SK-N-SH (cell line): ENCODE data around the gene ZBTB17. TPM values are rescaled to one million over a fixed set of nuclear protein-coding genes. Genes with fewer than 3 reads are reported as not detected.

Experiments
- CTCF ChIA-PET: fragments of 300-600, 350-600 bp; formaldehyde crosslinking; extraction: SDS; loops from one replicate; lab custom pipeline; 2021; lab: Yijun Ruan, JAX
- POLR2A ChIA-PET: fragments of 350-600 bp; sonication (Branson Sonifier 250); formaldehyde crosslinking; extraction: SDS; loops from one replicate; lab custom pipeline; 2020; ENCODE audit warnings: antibody characterized with exemption, inconsistent platforms; lab: Yijun Ruan, JAX
- DNase-seq: peaks from one replicate; pipeline ENCODE4 v3.0.0; 2012
- H2AFZ ChIP-seq: fragments of 200-600 bp; sonication (generic); 2 replicates; pipeline ENCODE4 v1.8.1; 2016; ENCODE audit warnings: antibody characterized with exemption, mild to moderate bottlenecking, low read depth
- H3F3A ChIP-seq: fragments of 200-600 bp; sonication (generic); replicated peaks from 2 replicates; pipeline ENCODE3; 2016; ENCODE audit warnings: antibody characterized with exemption, mild to moderate bottlenecking; ENCODE audit not compliant: insufficient read depth
- H3K27ac ChIP-seq, 2 experiments: fragments of 200-500 bp in 1 of 2; fragments of 200-600 bp in 1 of 2; sonication (Bioruptor generic) in 1 of 2; sonication (generic), shearing (Covaris generic) in 1 of 2; 2 replicates each; pipeline versions ENCODE4 v1.5.1 to v1.6.1; 2014 to 2016; ENCODE audit warnings: low read depth in 2 of 2, inconsistent platforms in 1 of 2, low read length in 1 of 2, mild to moderate bottlenecking in 1 of 2, mixed read lengths in 1 of 2
- H3K27me3 ChIP-seq: fragments of 200-600 bp; sonication (generic), shearing (Covaris generic); 2 replicates; pipeline ENCODE4 v1.6.1; 2016; ENCODE audit warnings: mixed run types; ENCODE audit not compliant: insufficient read depth
- H3K36me3 ChIP-seq, 2 experiments: fragments of 200-500 bp in 1 of 2; fragments of 200-600 bp in 1 of 2; sonication (Bioruptor generic) in 1 of 2; sonication (generic) in 1 of 2; replicated peaks in 1 of 2; 2 replicates each; pipeline versions ENCODE3 to v1.5.1; 2014 to 2016; ENCODE audit warnings: low read length in 1 of 2, mild to moderate bottlenecking in 1 of 2; ENCODE audit not compliant: insufficient read depth in 2 of 2, control insufficient read depth in 1 of 2
- H3K4me1 ChIP-seq, 2 experiments: fragments of 200-500 bp in 1 of 2; fragments of 200-600 bp in 1 of 2; sonication (Bioruptor generic) in 1 of 2; sonication (generic), shearing (Covaris generic) in 1 of 2; 2 replicates each; pipeline versions ENCODE4 v1.5.1 to v1.6.1; 2014 to 2016; ENCODE audit warnings: low read depth in 1 of 2, low read length in 1 of 2, mixed run types in 1 of 2; ENCODE audit not compliant: insufficient read depth in 2 of 2, control insufficient read depth in 1 of 2
- H3K4me2 ChIP-seq: fragments of 200-600 bp; sonication (generic), shearing (Covaris generic); 2 replicates; pipeline ENCODE4 v1.6.1; 2017; ENCODE audit warnings: mixed run types
- H3K4me3 ChIP-seq, 2 experiments: fragments of 200-500 bp in 1 of 2; fragments of 200-600 bp in 1 of 2; sonication (Bioruptor generic) in 1 of 2; sonication (generic), shearing (Covaris generic) in 1 of 2; 2 replicates each; pipeline versions ENCODE4 v1.5.1 to v1.8.1; 2014 to 2016; ENCODE audit warnings: low read depth in 2 of 2, inconsistent platforms in 1 of 2, low read length in 1 of 2, mild to moderate bottlenecking in 1 of 2, mixed read lengths in 1 of 2, moderate library complexity in 1 of 2
- H3K79me2 ChIP-seq: fragments of 200-600 bp; sonication (generic); 2 replicates; pipeline ENCODE4 v1.8.1; 2017; ENCODE audit warnings: mild to moderate bottlenecking; ENCODE audit not compliant: insufficient read depth
- H3K9ac ChIP-seq: fragments of 200-600 bp; sonication (generic); 2 replicates; pipeline ENCODE4 v1.6.1; 2017; ENCODE audit warnings: mixed run types
- H3K9me2 ChIP-seq: fragments of 200-600 bp; sonication (generic); 2 replicates; pipeline ENCODE4 v1.6.1; 2017; ENCODE audit warnings: mixed run types
- H3K9me3 ChIP-seq: fragments of 200-600 bp; sonication (generic); 2 replicates; pipeline ENCODE4 v1.6.1; 2017; ENCODE audit warnings: mixed run types, mild to moderate bottlenecking, moderate library complexity
- H4K20me1 ChIP-seq: fragments of 200-600 bp; sonication (generic); 2 replicates; pipeline ENCODE4 v1.6.1; 2017; ENCODE audit warnings: mild to moderate bottlenecking, mixed run types; ENCODE audit not compliant: insufficient read depth
- CHD2 ChIP-seq: fragments of 150-350 bp; IDR thresholded peaks from 2 replicates; pipeline ENCODE4 v1.6.1; 2018; ENCODE audit warnings: low read length; ENCODE audit not compliant: partially characterized antibody
- FOSL2 ChIP-seq: IDR thresholded peaks from 2 replicates; pipeline ENCODE4 v1.4.0; 2012; ENCODE audit warnings: low read depth, mild to moderate bottlenecking, moderate library complexity, borderline replicate concordance
- FOXM1 ChIP-seq: IDR thresholded peaks from 2 replicates; pipeline ENCODE4 v1.4.0; 2012; ENCODE audit warnings: low read depth, mild to moderate bottlenecking
- JUND ChIP-seq: IDR thresholded peaks from 2 replicates; pipeline ENCODE4 v1.4.0; 2012
- MEF2A ChIP-seq: IDR thresholded peaks from 2 replicates; pipeline ENCODE4 v1.4.0; 2012; ENCODE audit warnings: low read depth, borderline replicate concordance
- MXI1 ChIP-seq: IDR thresholded peaks from 2 replicates; pipeline ENCODE4 v1.6.1; 2012; ENCODE audit warnings: mild to moderate bottlenecking, low read depth, low read length, improper control_type of control experiment
- RXRA ChIP-seq: IDR thresholded peaks from 2 replicates; pipeline ENCODE4 v1.4.0; 2012; ENCODE audit warnings: low read depth, mild to moderate bottlenecking, borderline replicate concordance
- TEAD4 ChIP-seq: IDR thresholded peaks from 2 replicates; pipeline ENCODE4 v1.4.0; 2012; ENCODE audit warnings: mild to moderate bottlenecking, borderline replicate concordance; ENCODE audit not compliant: insufficient read depth
- YY1 ChIP-seq: IDR thresholded peaks from 2 replicates; pipeline ENCODE4 v1.4.0; 2012; ENCODE audit warnings: low read depth, mild to moderate bottlenecking
- WGBS: methylation state at CpG from one replicate; pipeline ENCODE4 v1.1.6; 2017; ENCODE audit warnings: low lambda C conversion rate; 5-methylcytosine and 5-hydroxymethylcytosine counted together
- polyA plus RNA-seq, 3 experiments: library from polyadenylated mRNA; depleted of rRNA; stranded (reverse); fragments of >200 nt; gene quantifications; 2 replicates each; pipeline ENCODE4 v1.2.3, GENCODE V29; 2012
- TF ChIP-seq, protein P1 (sequence below): IDR thresholded peaks from 2 replicates; pipeline ENCODE4 v1.6.1; 2012; ENCODE audit warnings: mild to moderate bottlenecking, low read depth, low read length, moderate library complexity
- TF ChIP-seq, protein P2 (sequence below): IDR thresholded peaks from 2 replicates; pipeline ENCODE4 v1.4.0; 2012; ENCODE audit warnings: low read depth, borderline replicate concordance

ZBTB17 gene
- polyA plus RNA-seq, 1 of the 3 experiments (the other 2 are of a cell fraction) = 56.4 TPM

DNA sequence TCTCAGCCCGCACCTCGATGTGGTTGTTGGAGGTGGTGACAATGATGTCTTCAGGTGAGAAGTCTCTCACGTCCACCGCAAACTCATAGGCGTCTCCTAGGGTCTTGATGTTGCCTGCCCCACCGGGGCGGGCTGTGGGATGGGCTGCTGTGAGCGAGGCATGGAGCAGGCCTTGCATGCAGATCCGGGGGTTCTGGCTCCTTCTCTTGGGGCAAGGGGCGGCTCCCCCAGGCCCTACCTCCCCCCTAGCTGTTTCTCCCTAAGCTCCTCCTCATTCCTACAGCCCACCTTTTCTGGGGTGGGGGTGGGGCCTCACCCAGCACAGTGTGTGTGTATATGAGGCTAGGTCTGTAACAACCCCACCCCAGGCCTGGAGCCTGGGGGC lies 41.2 kb upstream of the ZBTB17 start:
- H3K4me2 ChIP-seq = no peak overlapping the region
- no peaks in the 10 kb centered on the region for H3K36me3 ChIP-seq
- H3K79me2 ChIP-seq = no peaks in the 10 kb centered on the region
- no peaks in the 10 kb centered on the region for H3F3A ChIP-seq
- no peaks in the 10 kb centered on the region for H3K27me3 ChIP-seq
- H3K9ac ChIP-seq = no peak overlapping the region
- DNase-seq = no peak
- no peak overlapping the region for H2AFZ ChIP-seq
- no peaks in the 10 kb centered on the region for H4K20me1 ChIP-seq
- TF ChIP-seq MXI1 = no peak
- TF ChIP-seq MEF2A = no peak
- TF ChIP-seq RXRA = no peak
- no peak for TF ChIP-seq FOSL2
- TF ChIP-seq, protein P1, sequence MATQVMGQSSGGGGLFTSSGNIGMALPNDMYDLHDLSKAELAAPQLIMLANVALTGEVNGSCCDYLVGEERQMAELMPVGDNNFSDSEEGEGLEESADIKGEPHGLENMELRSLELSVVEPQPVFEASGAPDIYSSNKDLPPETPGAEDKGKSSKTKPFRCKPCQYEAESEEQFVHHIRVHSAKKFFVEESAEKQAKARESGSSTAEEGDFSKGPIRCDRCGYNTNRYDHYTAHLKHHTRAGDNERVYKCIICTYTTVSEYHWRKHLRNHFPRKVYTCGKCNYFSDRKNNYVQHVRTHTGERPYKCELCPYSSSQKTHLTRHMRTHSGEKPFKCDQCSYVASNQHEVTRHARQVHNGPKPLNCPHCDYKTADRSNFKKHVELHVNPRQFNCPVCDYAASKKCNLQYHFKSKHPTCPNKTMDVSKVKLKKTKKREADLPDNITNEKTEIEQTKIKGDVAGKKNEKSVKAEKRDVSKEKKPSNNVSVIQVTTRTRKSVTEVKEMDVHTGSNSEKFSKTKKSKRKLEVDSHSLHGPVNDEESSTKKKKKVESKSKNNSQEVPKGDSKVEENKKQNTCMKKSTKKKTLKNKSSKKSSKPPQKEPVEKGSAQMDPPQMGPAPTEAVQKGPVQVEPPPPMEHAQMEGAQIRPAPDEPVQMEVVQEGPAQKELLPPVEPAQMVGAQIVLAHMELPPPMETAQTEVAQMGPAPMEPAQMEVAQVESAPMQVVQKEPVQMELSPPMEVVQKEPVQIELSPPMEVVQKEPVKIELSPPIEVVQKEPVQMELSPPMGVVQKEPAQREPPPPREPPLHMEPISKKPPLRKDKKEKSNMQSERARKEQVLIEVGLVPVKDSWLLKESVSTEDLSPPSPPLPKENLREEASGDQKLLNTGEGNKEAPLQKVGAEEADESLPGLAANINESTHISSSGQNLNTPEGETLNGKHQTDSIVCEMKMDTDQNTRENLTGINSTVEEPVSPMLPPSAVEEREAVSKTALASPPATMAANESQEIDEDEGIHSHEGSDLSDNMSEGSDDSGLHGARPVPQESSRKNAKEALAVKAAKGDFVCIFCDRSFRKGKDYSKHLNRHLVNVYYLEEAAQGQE = no peak
- TF ChIP-seq YY1 = no peak
- TF ChIP-seq FOXM1 = no peak
- TF ChIP-seq CHD2 = no peak
- no peak for TF ChIP-seq JUND
- no peak for TF ChIP-seq TEAD4
- TF ChIP-seq, protein P2, sequence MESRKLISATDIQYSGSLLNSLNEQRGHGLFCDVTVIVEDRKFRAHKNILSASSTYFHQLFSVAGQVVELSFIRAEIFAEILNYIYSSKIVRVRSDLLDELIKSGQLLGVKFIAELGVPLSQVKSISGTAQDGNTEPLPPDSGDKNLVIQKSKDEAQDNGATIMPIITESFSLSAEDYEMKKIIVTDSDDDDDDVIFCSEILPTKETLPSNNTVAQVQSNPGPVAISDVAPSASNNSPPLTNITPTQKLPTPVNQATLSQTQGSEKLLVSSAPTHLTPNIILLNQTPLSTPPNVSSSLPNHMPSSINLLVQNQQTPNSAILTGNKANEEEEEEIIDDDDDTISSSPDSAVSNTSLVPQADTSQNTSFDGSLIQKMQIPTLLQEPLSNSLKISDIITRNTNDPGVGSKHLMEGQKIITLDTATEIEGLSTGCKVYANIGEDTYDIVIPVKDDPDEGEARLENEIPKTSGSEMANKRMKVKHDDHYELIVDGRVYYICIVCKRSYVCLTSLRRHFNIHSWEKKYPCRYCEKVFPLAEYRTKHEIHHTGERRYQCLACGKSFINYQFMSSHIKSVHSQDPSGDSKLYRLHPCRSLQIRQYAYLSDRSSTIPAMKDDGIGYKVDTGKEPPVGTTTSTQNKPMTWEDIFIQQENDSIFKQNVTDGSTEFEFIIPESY = no peak
- 98% methylated on average over 10 of the region's 10 CpGs for WGBS
- CTCF ChIA-PET = interaction anchor here (2.0 kb wide), 1 partner anchor 15 kb away, joined by 9 read pairs; no protein-coding TSS in a partner anchor
- H3K4me3 ChIP-seq = no peak overlapping the region
- H3K9me3 ChIP-seq = no peaks in the 10 kb centered on the region
- POLR2A ChIA-PET = no interaction called here
- H3K9me2 ChIP-seq = no peaks in the 10 kb centered on the region
- H3K27ac ChIP-seq = no peak overlapping the region; a peak in 1 of 4 replicates
- H3K4me1 ChIP-seq = peaks cover 10 to 57% of the 10 kb centered on the region in 2 experiments; a peak in 2 of 4 replicates
